Stomach (tissue), 4 donors: ENCODE results near the gene ASTN2.

ENCODE experiments used
- CTCF ChIP-seq, 7 experiments: fragments of 450-650 bp in 4 of 7; fragments of 200-600 bp in 3 of 7; sonication (generic) in 3 of 7; IDR thresholded peaks; one replicate each; pipeline ENCODE4 v1.5.1; 2016 to 2019; ENCODE audit warnings: antibody characterized with exemption in 7 of 7, control low read depth in 2 of 7, mild to moderate bottlenecking in 1 of 7
- EP300 ChIP-seq: sonication (generic); formaldehyde crosslinking; IDR thresholded peaks from one replicate; pipeline ENCODE4 v1.6.1; 2017; ENCODE audit warnings: antibody characterized with exemption
- POLR2A ChIP-seq, 4 donors: fragments of 450-650 bp; IDR thresholded peaks; one replicate each; pipeline ENCODE4 v1.6.1; 2016; ENCODE audit warnings: antibody characterized with exemption in 4 of 4, control low read depth in 2 of 4, mild to moderate bottlenecking in 1 of 4, moderate library complexity in 1 of 4
- POLR2AphosphoS5 ChIP-seq, 3 donors: sonication (generic); formaldehyde crosslinking; IDR thresholded peaks; one replicate each; pipeline ENCODE4 v1.6.1; 2016; ENCODE audit warnings: antibody characterized with exemption in 3 of 3

GRCh38 chr9:116506685-116507084 is 908.2 kb downstream of the ASTN2 start:
- TF ChIP-seq POLR2AphosphoS5 (IDR thresholded peaks at IDR 0.05) (no peak), POLR2A (IDR thresholded peaks at IDR 0.05) (no peak), CTCF (IDR thresholded peaks at IDR 0.05) (no peak), EP300 (no peak)
